ENCODE measurements around the gene NIPAL1.

Gene NIPAL1

DNA sequence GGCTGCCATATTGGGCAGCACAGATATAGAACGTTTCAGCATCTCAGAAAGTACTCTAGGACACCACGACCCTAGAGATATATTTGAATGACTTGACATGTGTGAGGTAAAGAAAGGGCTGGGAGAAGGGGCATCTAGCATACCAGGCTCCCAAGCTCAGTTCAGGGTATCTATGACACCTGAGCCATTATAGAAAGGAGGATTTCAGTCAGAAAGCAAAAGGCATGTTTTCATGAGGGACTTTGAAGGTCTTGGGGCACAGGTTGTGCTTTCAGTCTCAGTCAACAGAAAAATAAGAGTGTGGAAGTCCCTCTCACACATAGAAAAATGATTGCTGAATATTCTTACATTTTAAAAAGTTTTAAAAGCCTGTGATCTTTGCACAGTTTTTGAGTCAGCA lies 51.6 kb downstream of the NIPAL1 start:
- no peak for DNase-seq

DNA sequence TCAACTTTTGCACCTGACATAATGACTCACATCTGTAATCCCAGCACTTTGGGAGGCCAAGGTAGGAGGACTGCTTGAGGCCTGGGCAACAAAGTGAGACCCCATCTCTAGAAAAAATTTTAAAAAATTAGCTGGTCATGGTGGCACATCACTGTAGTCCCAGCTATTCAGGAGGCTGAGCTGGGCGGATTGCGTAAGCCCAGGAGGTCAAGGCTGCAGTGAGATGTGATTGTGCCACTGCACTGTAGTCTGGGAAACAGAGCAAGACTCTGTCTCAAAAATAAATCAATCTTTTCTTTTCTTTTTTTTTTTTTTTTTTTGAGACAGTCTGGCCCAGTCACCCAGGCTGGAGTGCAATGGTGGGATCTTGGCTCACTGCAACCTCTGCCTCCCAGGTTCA lies 52.5 kb downstream of the NIPAL1 start:
- no peak for DNase-seq

- no peak for DNase-seq
Observed at GRCh38 chr4:48071191-48071590, 54.6 kb downstream of the NIPAL1 start.

- DNase-seq: no peak
Observed at GRCh38 chr4:48073567-48074103, 57.1 kb downstream of the NIPAL1 start.

DNA sequence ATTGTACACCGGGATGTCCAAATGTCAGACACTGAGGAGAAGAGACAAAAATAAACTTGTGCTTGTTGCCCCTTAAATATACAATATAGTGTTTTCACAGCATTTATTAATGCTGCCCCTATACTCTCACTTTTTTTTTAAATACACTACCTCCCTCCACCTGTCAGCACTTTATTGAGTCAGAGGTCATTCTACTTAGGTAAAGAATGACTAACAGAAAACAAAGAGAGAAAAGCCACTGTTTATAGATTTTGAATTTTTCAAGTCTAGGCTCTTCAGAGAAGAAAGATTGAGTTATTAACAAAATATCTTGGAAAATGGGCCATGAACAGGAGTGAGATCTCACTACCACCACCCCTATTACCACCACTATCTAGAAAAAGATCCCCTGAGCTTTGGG lies 58.1 kb downstream of the NIPAL1 start:
- no peak for DNase-seq

DNA sequence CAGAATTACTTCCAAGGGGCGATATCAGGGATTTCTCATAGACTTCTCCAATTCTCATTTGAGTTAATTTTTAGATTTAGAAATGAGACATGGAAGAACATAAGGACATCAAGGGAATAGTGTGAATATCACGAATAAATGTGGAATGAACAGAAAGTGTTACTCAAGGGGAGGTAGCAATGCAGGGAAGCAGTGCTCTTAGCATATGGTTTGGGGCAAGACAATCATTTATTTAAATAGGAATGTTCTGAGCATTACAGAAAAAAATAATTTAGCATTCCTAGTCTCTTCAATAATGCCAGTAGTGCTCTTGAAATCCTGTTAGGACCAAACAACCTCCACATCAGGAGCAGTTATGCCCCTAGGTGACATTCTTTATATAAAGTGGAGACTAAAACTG lies 61.9 kb downstream of the NIPAL1 start:
- DNase-seq: no peak

DNA sequence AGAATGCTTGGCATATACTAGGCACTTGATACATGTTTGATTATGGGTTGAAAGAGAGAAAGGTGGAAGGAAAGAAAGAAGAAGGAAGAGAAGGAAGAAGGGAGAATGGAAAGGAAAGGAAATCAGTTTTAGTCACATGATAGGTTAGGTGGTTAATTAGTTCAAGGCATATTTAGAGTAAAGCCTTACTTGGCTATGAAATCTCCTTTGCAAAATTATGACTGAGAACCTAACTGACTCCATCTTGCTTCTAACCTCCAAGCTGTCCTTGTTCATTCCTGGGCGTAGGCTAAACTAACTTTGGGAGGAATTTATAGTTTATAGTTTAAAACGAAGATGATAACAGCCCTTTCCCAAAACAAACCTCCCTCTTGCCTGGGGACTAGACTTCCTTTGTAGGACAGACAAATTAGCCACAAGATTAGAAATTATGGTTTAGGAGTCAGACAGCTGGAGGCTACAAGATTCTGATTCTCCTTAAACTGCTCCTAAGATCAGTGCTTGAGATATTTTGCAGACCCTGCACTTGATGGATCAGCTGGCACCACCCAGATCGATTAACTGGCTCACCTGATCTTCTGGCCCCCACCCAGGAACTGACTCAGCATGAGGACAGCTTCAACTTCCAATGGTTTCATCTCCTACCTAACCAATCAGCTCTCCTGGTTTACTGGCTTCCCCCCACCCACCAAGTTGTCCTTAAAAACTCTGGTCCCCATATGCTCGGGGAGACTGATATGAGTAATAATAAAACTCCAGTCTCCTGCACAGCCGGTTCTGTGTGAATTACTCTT lies 62.5 kb downstream of the NIPAL1 start:
- DNase-seq: no peak

- no peak for DNase-seq
Observed at GRCh38 chr4:48079972-48080391, 63.4 kb downstream of the NIPAL1 start.

DNA sequence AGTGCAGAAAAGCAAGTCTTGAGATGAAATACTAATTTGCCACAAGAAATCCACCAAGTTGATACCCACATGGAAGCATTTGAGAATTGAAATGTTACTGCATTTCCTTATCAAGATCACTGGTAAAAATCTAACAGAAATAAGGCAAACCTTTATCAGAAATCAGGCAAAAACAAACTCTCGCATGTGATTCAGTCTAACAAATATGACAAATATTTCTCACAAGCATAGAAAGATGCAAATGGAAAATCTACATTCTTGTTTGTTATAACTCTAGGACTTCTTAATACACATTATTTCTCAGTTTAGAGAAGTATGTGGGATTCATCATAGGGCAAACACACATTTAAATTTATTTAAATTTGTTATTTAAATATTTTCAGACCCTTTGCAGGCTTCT lies 64.6 kb downstream of the NIPAL1 start:
- DNase-seq: no peak

- no peak for DNase-seq
Observed at GRCh38 chr4:48082956-48083355, 66.4 kb downstream of the NIPAL1 start.

- DNase-seq: no peak
Observed at GRCh38 chr4:48085821-48086589, 69.4 kb downstream of the NIPAL1 start.

Data from NCI-H187 treated with DMSO at 0.1 percent for 48 hours (cell line).